HCT116 (cell line): Measurements from ENCODE around the gene CXCL1. TPM values are rescaled to one million over a fixed set of nuclear protein-coding genes. Genes with fewer than 3 reads are reported as not detected.
"Not testable (repeated sequence)": the region's sequence is repeated elsewhere in the genome, so short reads cannot be mapped to it uniquely, and the experiment has no call there.

Experiments used
- ATAC-seq: fragments of 200-7000 bp; cut with Tn5 transposase; 2 replicates; pipeline ENCODE4 v1.9.1; 2020; ENCODE audit warnings: mild to moderate bottlenecking, moderate library complexity
- BruUV-seq: library from RNA; stranded (reverse); fragments of 400-500 nt; replicated peaks from 2 replicates; lab custom pipeline; 2021; lab: Mats Ljungman, UMichigan
- CTCF ChIA-PET: fragments of 300-600 bp; sonication (Branson Sonifier 250); formaldehyde crosslinking; loops from one replicate; lab custom pipeline; 2021; ENCODE audit warnings: antibody characterized with exemption; lab: Charles Lee
- POLR2A ChIA-PET: fragments of 300-600, 350-600 bp; sonication (Branson Sonifier 250); formaldehyde crosslinking; loops from one replicate; lab custom pipeline; 2021; ENCODE audit warnings: antibody characterized with exemption; lab: Charles Lee
- RAD21 ChIA-PET, 2 experiments: fragments of 300-600 bp; sonication (Branson Sonifier 250); formaldehyde crosslinking; loops; one replicate each; lab custom pipeline; 2023; ENCODE audit warnings: low total read pairs in 2 of 2; ENCODE audit not compliant: uncharacterized antibody in 2 of 2, unreplicated experiment in 2 of 2, low non-redundant PET in 1 of 2; lab: Charles Lee
- DNase-seq: peaks from one replicate; pipeline ENCODE4 v3.0.0-alpha.2; 2010; ENCODE audit warnings: low read depth, low spot score
- H2AFZ ChIP-seq: fragments of 200-600 bp; shearing (Covaris generic), sonication (generic); 2 replicates; pipeline ENCODE4 v1.6.1; 2017; ENCODE audit warnings: low read depth, mixed run types, mixed read lengths, antibody characterized with exemption, low read length; ENCODE audit not compliant: poor library complexity, severe bottlenecking
- H3K27ac ChIP-seq: 2 replicates; pipeline ENCODE4 v1.5.1; 2012; ENCODE audit warnings: low read depth, low read length
- H3K27me3 ChIP-seq: fragments of 200-600 bp; sonication (generic); 2 replicates; pipeline ENCODE4 v1.6.1; 2016; ENCODE audit warnings: mixed run types, low read length, mixed read lengths; ENCODE audit not compliant: insufficient read depth
- H3K36me3 ChIP-seq, 2 experiments: fragments of 200-500 bp in 1 of 2; fragments of 200-600 bp in 1 of 2; sonication (Bioruptor generic) in 1 of 2; sonication (generic) in 1 of 2; 2 replicates each; pipeline versions ENCODE4 v1.5.1 to v1.6.1; 2014 to 2016; ENCODE audit warnings: low read length in 2 of 2, inconsistent platforms in 1 of 2, mixed read lengths in 1 of 2, mixed run types in 1 of 2; ENCODE audit not compliant: insufficient read depth in 2 of 2, control insufficient read depth in 1 of 2
- H3K4me1 ChIP-seq, 2 experiments: fragments of 200-600 bp in 1 of 2; sonication (generic) in 1 of 2; 2 replicates each; pipeline versions ENCODE4 v1.5.1 to v1.6.1; 2012 to 2017; ENCODE audit warnings: low read length in 2 of 2, inconsistent platforms in 1 of 2, mild to moderate bottlenecking in 1 of 2, mixed read lengths in 1 of 2, mixed run types in 1 of 2, moderate library complexity in 1 of 2; ENCODE audit not compliant: insufficient read depth in 2 of 2, control insufficient read depth in 1 of 2
- H3K4me2 ChIP-seq: fragments of 200-600 bp; sonication (generic); 2 replicates; pipeline ENCODE4 v1.6.1; 2017; ENCODE audit warnings: mixed run types, low read length, mixed read lengths
- H3K4me3 ChIP-seq, 2 experiments: fragments of 200-600 bp in 1 of 2; sonication (generic) in 1 of 2; replicated peaks in 1 of 2; 2 replicates each; pipeline ENCODE4 v1.5.1; 2011 to 2016; ENCODE audit warnings: low read length in 2 of 2, control low read depth in 1 of 2, low read depth in 1 of 2, mild to moderate bottlenecking in 1 of 2, mixed read lengths in 1 of 2, mixed run types in 1 of 2
- H3K79me2 ChIP-seq: fragments of 200-600 bp; sonication (generic); 2 replicates; pipeline ENCODE4 v1.6.1; 2017; ENCODE audit warnings: mild to moderate bottlenecking, mixed run types, low read length, moderate library complexity, mixed read lengths; ENCODE audit not compliant: insufficient read depth
- H3K9ac ChIP-seq: fragments of 200-600 bp; sonication (generic); 2 replicates; pipeline ENCODE4 v1.6.1; 2016; ENCODE audit warnings: low read length, mixed read lengths
- H3K9me2 ChIP-seq: fragments of 200-600 bp; sonication (generic), shearing (Covaris generic); 2 replicates; pipeline ENCODE4 v1.6.1; 2017; ENCODE audit warnings: mixed run types, mild to moderate bottlenecking, moderate library complexity; ENCODE audit not compliant: insufficient read depth
- H3K9me3 ChIP-seq, 2 experiments: fragments of 200-500 bp in 1 of 2; fragments of 200-600 bp in 1 of 2; sonication (Bioruptor generic) in 1 of 2; sonication (generic) in 1 of 2; 2 replicates each; pipeline ENCODE4 v1.6.1; 2014 to 2017; ENCODE audit warnings: low read length in 2 of 2, mixed read lengths in 2 of 2, inconsistent platforms in 1 of 2, low read depth in 1 of 2, mild to moderate bottlenecking in 1 of 2, mixed run types in 1 of 2, moderate library complexity in 1 of 2; ENCODE audit not compliant: control insufficient read depth in 1 of 2, insufficient read depth in 1 of 2
- H4K20me1 ChIP-seq: fragments of 200-600 bp; sonication (generic), shearing (Covaris generic); 2 replicates; pipeline ENCODE4 v1.6.1; 2017; ENCODE audit warnings: mixed run types, mild to moderate bottlenecking, moderate library complexity; ENCODE audit not compliant: insufficient read depth
- CBX3 ChIP-seq: IDR thresholded peaks from 2 replicates; pipeline ENCODE4 v1.6.1; 2012; ENCODE audit warnings: low read depth
- ELF1 ChIP-seq: IDR thresholded peaks from 2 replicates; pipeline ENCODE4 v1.6.1; 2012; ENCODE audit warnings: low read depth, borderline replicate concordance
- JUND ChIP-seq: IDR thresholded peaks from 2 replicates; pipeline ENCODE4 v1.6.1; 2012
- MAX ChIP-seq: IDR thresholded peaks from 2 replicates; pipeline ENCODE4 v1.6.1; 2012
- POLR2AphosphoS5 ChIP-seq: IDR thresholded peaks from 2 replicates; pipeline ENCODE4 v1.6.1; 2011; ENCODE audit warnings: mild to moderate bottlenecking, low read depth, low read length, moderate library complexity
- RAD21 ChIP-seq: IDR thresholded peaks from 2 replicates; pipeline ENCODE4 v1.6.1; 2012; ENCODE audit warnings: low read depth, mild to moderate bottlenecking
- REST ChIP-seq: IDR thresholded peaks from 2 replicates; pipeline ENCODE4 v1.6.1; 2012; ENCODE audit warnings: low read depth
- SIN3A ChIP-seq: IDR thresholded peaks from 2 replicates; pipeline ENCODE4 v1.6.1; 2012; ENCODE audit warnings: low read depth
- SRF ChIP-seq: IDR thresholded peaks from 2 replicates; pipeline ENCODE4 v1.6.1; 2012; ENCODE audit warnings: low read depth
- TCF7L2 ChIP-seq: IDR thresholded peaks from 2 replicates; pipeline ENCODE4 v1.7.0; 2011; ENCODE audit warnings: borderline replicate concordance, inconsistent platforms; ENCODE audit not compliant: insufficient read depth, insufficient read length; ENCODE audit errors: extremely low read depth
- YY1 ChIP-seq: IDR thresholded peaks from 2 replicates; pipeline ENCODE4 v1.6.1; 2011; ENCODE audit warnings: low read length, low read depth, moderate library complexity, mild to moderate bottlenecking; ENCODE audit not compliant: insufficient replicate concordance; ENCODE audit errors: extremely low read depth
- ZBTB33 ChIP-seq: IDR thresholded peaks from 2 replicates; pipeline ENCODE4 v1.6.1; 2011; ENCODE audit warnings: mild to moderate bottlenecking, low read length, moderate library complexity; ENCODE audit not compliant: insufficient replicate concordance; ENCODE audit errors: extremely low read depth
- ZFX ChIP-seq: fragments of 450-650 bp; IDR thresholded peaks from 2 replicates; pipeline ENCODE4 v1.6.1; 2017
- ZNF274 ChIP-seq: fragments of 200-500 bp; sonication (Bioruptor generic); IDR thresholded peaks from 2 replicates; pipeline ENCODE4 v1.6.1; 2014; ENCODE audit warnings: mild to moderate bottlenecking, low read depth, low read length, inconsistent platforms
- intact Hi-C: fragments of 100-400 bp; cut with micrococcal nuclease; formaldehyde crosslinking; loops from 2 replicates; pipeline ENCODE4 v1.10.0; 2022
- total RNA-seq: library from RNA; stranded (reverse); gene quantifications from one replicate; pipeline ENCODE4 v1.2.1, GENCODE V29; 2021; ENCODE audit not compliant: unreplicated experiment

CXCL1 gene
- total RNA-seq, 1 experiment from 2014 or later: 2.5 TPM

- intact Hi-C loops: no loop called here
- DNase-seq: no peak
- Histone ChIP-seq H3K4me1 (no peaks in the 10 kb centered on the region), H3K9ac (no peak overlapping the region), H4K20me1 (no peaks in the 10 kb centered on the region), H3K79me2 (no peaks in the 10 kb centered on the region), H3K4me2 (no peak overlapping the region), H3K27me3 (no peaks in the 10 kb centered on the region), H2AFZ (no peak overlapping the region), H3K36me3 (no peaks in the 10 kb centered on the region), H3K27ac (no peak overlapping the region), H3K4me3 (no peak overlapping the region), H3K9me2 (no peaks in the 10 kb centered on the region), H3K9me3 (no peaks in the 10 kb centered on the region)
- no peak for ATAC-seq
- TF ChIP-seq RAD21 (no peak), YY1 (no peak), SRF (no peak), POLR2AphosphoS5 (no peak), ZFX (no peak), TCF7L2 (no peak), ZBTB33 (no peak), SIN3A (no peak), MAX (no peak), CBX3 (no peak), REST (no peak), ELF1 (no peak), ZNF274 (no peak), JUND (no peak)
- BruUV-seq: no TSS peak
- ChIA-PET CTCF (no interaction called here), POLR2A (no interaction called here), RAD21 (no interaction called here)
These were observed 28.4 kb downstream of the CXCL1 start for GRCh38 chr4:73897380-73898136.

- not testable (repeated sequence) for H3K27me3 ChIP-seq
These were observed 30.1 kb downstream of the CXCL1 start for GRCh38 chr4:73899338-73899737.

More at GRCh38 chr4:73899338-73899737, 30.1 kb downstream of the CXCL1 start:
- DNase-seq, ATAC-seq, H2AFZ ChIP-seq, H3K4me3 ChIP-seq, H3K27ac ChIP-seq, RAD21 ChIA-PET, BruUV-seq, H4K20me1 ChIP-seq, H3K9me2 ChIP-seq, intact Hi-C loops, H3K9ac ChIP-seq, H3K79me2 ChIP-seq, H3K4me1 ChIP-seq, H3K36me3 ChIP-seq, POLR2A ChIA-PET, H3K9me3 ChIP-seq, CTCF ChIA-PET, H3K4me2 ChIP-seq: not testable (repeated sequence)
